VCaP (cell line): ENCODE measurements around the gene RNF115.

Experiments
- H3K27ac ChIP-seq: fragments of 450-650 bp; 2 replicates; pipeline ENCODE4 v1.5.1; 2017
- CTCF ChIP-seq: fragments of 450-650 bp; conservative IDR thresholded peaks from 2 replicates; pipeline ENCODE4 v1.5.1; 2017; ENCODE audit warnings: mild to moderate bottlenecking, moderate library complexity

RNF115 gene

GRCh38 chr1:145806844-145807243, 17.1 kb downstream of the RNF115 start:
- H3K27ac ChIP-seq, result no peak overlapping the region
- no peak for TF ChIP-seq CTCF

GRCh38 chr1:145806408-145806807, 17.5 kb downstream of the RNF115 start:
- no peak overlapping the region for H3K27ac ChIP-seq
- no peak for TF ChIP-seq CTCF

GRCh38 chr1:145805057-145805456, 18.8 kb downstream of the RNF115 start:
- no peak overlapping the region for H3K27ac ChIP-seq

GRCh38 chr1:145804235-145805045, 19.5 kb downstream of the RNF115 start:
- H3K27ac ChIP-seq, result peak overlapping the region; percentile 40

More at GRCh38 chr1:145805057-145805456, 18.8 kb downstream of the RNF115 start:
- no peak for TF ChIP-seq CTCF

GRCh38 chr1:145799806-145800205, 24.1 kb downstream of the RNF115 start:
- no peak overlapping the region for H3K27ac ChIP-seq
- TF ChIP-seq CTCF, result no peak

More at GRCh38 chr1:145804235-145805045, 19.5 kb downstream of the RNF115 start:
- TF ChIP-seq CTCF, result no peak

- no peak for TF ChIP-seq CTCF
Measured at GRCh38 chr1:145796753-145797152, 27.1 kb downstream of the RNF115 start.

GRCh38 chr1:145795257-145795881, 28.5 kb downstream of the RNF115 start:
- no peak overlapping the region for H3K27ac ChIP-seq
- TF ChIP-seq CTCF, result no peak

More at GRCh38 chr1:145796753-145797152, 27.1 kb downstream of the RNF115 start:
- H3K27ac ChIP-seq, result no peak overlapping the region
